HL-60/S4 treated with phorbol 12-myristate 13-acetate at 8.2 ng/mL for 4 days and 3 days (cell line): ENCODE results near the gene PPP4R4.
"Not testable (repeated sequence)": the region's sequence is repeated elsewhere in the genome, so short reads cannot be mapped to it uniquely, and the experiment has no call there.

ENCODE experiments used
- in situ Hi-C: fragments of 300-500 bp; cut with MboI; formaldehyde crosslinking; loops from 2 replicates; pipeline ENCODE4 v1.15.0; 2022; ENCODE audit warnings: low sequenced_read_pairs

The PPP4R4 gene

DNA sequence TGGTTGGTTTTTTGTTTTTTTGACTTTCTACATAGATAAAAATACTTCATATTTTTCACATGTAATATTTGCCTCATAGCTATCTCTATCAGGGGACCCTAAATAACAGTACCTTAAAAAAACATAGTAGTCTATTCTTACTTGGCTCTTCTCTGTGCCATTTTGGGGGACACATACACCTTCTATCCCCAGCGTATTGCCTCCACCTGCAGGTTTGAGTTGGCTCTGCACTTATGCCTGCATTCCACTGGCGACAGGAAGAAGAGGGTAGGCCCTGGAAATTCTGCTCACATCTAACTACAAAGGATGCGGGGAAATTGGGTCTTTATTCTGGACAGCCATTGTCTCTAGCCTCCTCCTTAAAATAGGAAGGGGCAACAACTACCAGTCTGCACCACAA lies 30.9 kb upstream of the PPP4R4 start:
- in situ Hi-C loops: no loop called here

DNA sequence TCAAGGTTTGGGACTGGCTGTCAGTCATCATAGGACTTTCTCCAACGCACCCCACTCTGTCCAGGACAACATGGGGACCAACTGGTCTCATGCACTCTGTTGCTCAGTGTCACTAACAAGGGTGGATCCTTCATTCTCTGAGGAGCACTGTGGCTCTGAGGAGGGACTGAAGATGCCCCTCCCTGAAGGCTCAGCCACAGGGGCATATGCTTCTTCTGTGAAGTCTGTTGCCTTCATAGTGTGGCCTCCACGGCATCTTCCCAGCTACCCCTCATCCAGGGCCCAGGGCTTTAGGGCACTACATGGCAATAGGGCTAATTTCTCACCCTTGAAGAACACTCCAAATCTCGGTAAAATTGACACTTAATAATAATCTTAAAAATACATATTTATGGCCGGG lies 30.4 kb upstream of the PPP4R4 start:
- in situ Hi-C loops: no loop called here

DNA sequence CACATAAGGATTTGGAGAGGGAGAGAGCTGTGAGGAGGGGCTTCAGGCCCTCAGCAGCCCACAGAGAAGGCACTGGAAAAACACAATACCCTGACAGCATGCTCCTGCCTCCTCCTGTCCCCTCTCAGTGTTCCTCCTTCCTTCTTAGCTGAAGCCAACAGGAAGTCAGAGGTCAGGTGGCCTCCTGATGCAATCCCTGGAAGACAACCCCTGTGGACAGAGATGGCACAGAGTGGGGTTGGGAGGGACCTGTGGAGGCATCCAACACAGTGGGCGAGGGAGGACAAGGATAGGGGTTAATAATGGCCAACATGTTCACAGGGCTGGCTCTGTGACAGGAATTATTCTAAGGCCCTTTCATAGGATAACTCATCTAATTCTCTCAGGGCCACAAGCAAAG lies 29.4 kb upstream of the PPP4R4 start:
- in situ Hi-C loops: no loop called here

DNA sequence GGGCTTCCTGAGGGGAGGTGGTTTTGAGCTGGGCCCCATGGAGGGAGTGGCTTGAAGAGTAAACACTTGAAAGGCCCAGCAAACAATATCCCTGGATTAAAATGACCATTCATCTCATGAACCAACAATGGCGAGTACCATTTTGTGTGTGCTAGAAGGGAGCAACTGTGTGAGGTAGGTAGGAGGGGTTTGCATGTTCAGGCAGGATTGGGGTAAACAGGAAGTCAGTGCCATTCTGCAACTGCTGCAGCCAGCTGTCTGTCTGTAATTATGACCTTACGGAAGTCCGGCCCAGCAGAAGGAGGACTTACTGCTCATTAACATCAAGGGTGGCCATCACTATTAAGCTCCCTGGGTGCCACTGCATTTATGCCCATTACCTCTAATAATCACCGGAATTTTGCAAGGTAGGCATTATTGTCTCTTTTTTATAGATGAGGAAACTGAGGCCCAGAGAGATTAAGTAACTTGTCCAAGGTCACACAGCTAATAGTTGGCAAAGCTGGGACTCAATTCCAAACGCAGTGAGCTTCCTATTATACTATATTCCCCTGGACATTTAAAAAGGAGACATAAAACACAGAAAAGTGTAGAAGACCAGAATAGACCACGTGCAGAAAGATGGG lies 28.1 kb upstream of the PPP4R4 start:
- in situ Hi-C loops: no loop called here

- in situ Hi-C loops: no loop called here
These were observed 21.4 kb upstream of the PPP4R4 start for GRCh38 chr14:94152676-94153075.

DNA sequence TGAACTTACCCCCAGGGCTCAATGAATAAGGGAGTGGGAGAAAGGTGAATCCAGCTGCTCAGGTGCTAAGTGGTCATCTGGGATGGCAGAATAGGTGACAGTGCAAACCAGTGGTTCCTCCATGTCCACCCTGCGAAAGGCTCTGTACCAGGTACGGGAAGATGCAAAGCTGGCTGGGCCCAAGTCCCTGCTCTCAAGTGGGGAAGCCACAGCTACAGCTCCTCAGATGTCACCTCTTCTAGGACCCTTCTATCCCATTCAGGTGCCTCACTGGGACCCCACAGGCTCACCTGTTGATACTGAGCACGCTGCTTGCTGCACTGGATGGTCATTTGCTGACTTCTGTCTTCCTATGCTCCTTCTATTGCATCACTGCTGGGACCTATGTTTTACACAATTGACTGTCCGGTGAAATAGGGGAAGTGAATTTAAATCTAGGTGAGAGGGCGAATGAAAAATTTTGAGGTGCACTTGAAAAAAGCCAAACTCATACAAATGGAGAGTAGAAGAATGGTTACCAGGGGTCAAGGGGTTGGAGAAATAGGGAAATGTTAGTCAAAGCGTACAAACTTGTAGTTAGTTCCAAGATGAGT lies 20.3 kb upstream of the PPP4R4 start:
- in situ Hi-C loops: no loop called here

GRCh38 chr14:94156143-94156542 lies 18.0 kb upstream of the PPP4R4 start:
- in situ Hi-C loops: not testable (repeated sequence)

GRCh38 chr14:94157197-94157596 lies 16.9 kb upstream of the PPP4R4 start:
- in situ Hi-C loops: no loop called here

- in situ Hi-C loops: no loop called here
These were observed 15.8 kb upstream of the PPP4R4 start for GRCh38 chr14:94158239-94158883.

- in situ Hi-C loops: no loop called here
These were observed 13.1 kb upstream of the PPP4R4 start for GRCh38 chr14:94161058-94161457.

DNA sequence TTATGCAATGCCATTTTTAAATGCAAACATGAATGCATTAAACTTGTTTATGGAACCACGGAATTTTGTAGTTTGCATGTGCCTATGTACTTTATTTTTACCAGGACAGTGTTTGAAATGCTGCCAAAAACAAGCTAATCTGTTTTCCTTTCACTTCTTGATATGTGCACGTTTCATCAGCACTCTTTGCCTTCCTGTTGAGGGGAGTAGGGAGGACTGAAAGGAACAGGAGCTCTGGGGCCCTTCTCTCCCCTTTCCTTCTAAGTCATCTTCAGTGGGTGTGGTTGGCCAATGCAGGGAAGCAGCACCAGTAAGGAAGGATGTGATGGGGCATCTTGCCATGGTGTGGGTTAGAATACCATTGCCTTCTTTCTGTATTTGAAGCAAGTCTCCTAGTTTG lies 12.1 kb upstream of the PPP4R4 start:
- in situ Hi-C loops: no loop called here

DNA sequence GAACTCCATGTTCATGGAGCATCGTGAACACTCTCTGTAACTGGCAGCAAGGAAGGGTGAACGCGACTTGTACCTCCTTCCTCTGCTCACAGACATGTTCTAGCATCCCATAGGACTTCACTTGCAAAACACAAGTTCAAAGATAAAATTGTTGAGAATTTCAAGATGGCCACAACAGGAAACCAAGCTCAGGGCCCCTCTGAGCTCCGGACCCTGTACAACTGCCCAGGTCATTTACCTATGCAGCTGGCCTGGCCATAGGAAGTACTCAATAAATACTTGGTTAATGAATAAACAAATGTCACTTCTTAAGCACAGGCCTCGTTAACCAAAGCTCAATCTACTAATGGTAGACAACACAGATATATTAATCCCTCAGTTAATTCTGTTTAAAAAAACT lies 11.7 kb upstream of the PPP4R4 start:
- in situ Hi-C loops: no loop called here

- in situ Hi-C loops: no loop called here
These were observed 10.3 kb upstream of the PPP4R4 start for GRCh38 chr14:94163796-94164195.

DNA sequence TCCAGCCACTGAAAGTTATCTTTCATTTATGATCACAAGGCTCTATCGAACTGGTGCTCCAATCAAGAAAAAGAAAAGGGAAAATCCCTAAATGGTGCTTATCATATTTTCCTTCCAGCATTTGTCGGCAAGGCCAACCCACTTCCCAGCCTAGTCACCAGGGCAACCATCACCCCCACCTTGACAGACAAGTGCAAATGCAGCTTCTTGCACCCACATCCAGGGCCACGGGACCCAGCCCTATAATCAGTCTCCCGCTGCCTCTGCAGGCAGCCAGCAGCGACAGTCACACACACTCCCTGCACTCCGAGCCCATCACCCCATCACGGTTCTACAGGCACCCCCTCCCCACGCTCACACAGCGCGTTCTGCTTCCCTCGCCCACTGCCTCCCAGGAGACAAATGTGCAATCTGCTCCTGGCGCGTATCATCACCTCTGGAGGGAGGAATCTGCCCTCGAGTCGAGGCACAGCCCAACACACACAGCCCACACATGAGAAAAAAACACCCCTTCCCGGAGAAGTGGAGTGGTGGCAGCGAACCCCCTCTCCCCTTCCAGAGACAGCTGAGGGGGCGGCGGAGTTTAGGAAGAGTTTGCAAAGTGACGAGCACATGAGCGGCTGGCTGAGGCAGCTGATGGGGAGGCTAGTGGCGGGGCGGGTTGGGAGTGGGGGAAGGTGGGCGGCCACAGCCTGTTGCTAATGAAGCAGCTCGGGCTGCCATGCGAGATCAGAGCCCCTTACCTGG lies 9.3 kb upstream of the PPP4R4 start:
- in situ Hi-C loops: no loop called here

- in situ Hi-C loops: no loop called here
These were observed 8.4 kb upstream of the PPP4R4 start for GRCh38 chr14:94165744-94166143.

- in situ Hi-C loops: no loop called here
These were observed 4.0 kb upstream of the PPP4R4 start for GRCh38 chr14:94170136-94170535.

DNA sequence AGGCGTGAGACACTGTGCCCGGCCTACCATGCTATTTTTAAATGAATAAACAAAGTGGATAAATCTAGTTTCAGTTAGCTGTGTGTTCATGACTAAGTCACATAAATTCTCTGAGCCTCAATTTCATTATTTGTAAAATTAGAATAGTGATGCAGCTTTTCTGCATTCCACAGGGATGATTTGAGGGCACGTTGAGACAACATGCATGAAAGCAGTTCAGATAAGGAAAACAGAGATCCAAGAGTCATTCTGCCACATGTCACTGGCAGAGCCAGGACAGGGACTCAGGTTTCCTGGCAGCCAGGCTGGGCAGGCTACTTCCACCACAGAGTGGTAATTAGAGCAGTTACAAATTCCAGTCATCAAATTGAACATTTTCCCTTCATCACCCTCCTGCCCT lies 2.9 kb upstream of the PPP4R4 start:
- in situ Hi-C loops: no loop called here

- in situ Hi-C loops: no loop called here
These were observed 1.6 kb upstream of the PPP4R4 start for GRCh38 chr14:94172545-94172944.

GRCh38 chr14:94173471-94173884 lies 644 bp upstream of the PPP4R4 start:
- in situ Hi-C loops: no loop called here

DNA sequence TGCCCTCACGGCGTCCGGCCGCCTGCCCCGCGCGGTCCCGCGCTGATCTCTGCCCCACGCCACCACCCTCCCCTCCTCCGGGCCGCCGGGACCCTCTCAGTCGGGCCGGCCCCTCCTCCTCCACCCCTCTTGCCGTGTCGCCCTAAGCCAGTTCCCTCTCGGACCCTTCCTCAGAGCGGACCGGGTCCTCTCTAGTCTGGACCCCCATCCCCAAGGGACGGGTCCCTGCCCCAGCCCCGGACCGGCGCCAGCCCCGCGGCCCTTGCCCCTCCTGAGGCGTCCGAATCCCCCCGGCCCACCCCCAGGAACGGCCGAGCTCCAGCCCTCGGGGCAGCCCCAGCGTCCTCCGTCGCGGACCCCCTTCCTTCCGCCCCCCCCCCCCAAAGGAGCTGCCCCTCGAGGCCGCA lies 485 bp downstream of the PPP4R4 start:
- in situ Hi-C loops: no loop called here

GRCh38 chr14:94175011-94175745 lies 1.1 kb downstream of the PPP4R4 start:
- in situ Hi-C loops: no loop called here
